PC-9 (cell line): ENCODE measurements around the gene NUFIP2. TPM values are rescaled to one million over a fixed set of nuclear protein-coding genes. Genes with fewer than 3 reads are reported as not detected.

Experiments
- BruUV-seq: library from RNA; stranded (reverse); fragments of 400-500 nt; replicated peaks from 2 replicates; lab custom pipeline; 2021; lab: Mats Ljungman, UMichigan
- CTCF ChIA-PET: fragments of 300-600 bp; sonication (Branson Sonifier 250); formaldehyde crosslinking; loops from one replicate; lab custom pipeline; 2022; ENCODE audit warnings: antibody characterized with exemption; lab: Charles Lee
- POLR2A ChIA-PET: fragments of 300-600 bp; sonication (Branson Sonifier 250); formaldehyde crosslinking; loops from one replicate; lab custom pipeline; 2022; ENCODE audit warnings: antibody characterized with exemption; ENCODE audit not compliant: unreplicated experiment; lab: Charles Lee
- DNase-seq, 2 experiments: peaks; one replicate each; pipeline versions ENCODE4 v3.0.0 to v3.0.0-alpha.2; 2015 to 2022; ENCODE audit warnings: mixed read lengths in 1 of 2
- H2AFZ ChIP-seq: fragments of 200-600 bp; sonication (generic); 2 replicates; pipeline ENCODE4 v1.8.1; 2017; ENCODE audit warnings: antibody characterized with exemption
- H3F3A ChIP-seq: fragments of 200-600 bp; sonication (generic); 2 replicates; pipeline ENCODE4 v1.8.1; 2017; ENCODE audit warnings: antibody characterized with exemption, mild to moderate bottlenecking, low read depth; ENCODE audit not compliant: insufficient read depth
- H3K27ac ChIP-seq: fragments of 200-600 bp; sonication (generic); 2 replicates; pipeline ENCODE4 v1.6.1; 2016; ENCODE audit warnings: mixed run types
- H3K27me3 ChIP-seq: fragments of 200-600 bp; sonication (generic); 2 replicates; pipeline ENCODE4 v1.6.1; 2016; ENCODE audit warnings: low read depth, mixed run types; ENCODE audit not compliant: insufficient read depth
- H3K36me3 ChIP-seq: fragments of 200-600 bp; sonication (generic); 2 replicates; pipeline ENCODE4 v1.6.1; 2016; ENCODE audit warnings: low read depth, mixed run types
- H3K4me1 ChIP-seq: fragments of 200-600 bp; sonication (generic); replicated peaks from 2 replicates; pipeline ENCODE4 v1.6.1; 2016; ENCODE audit warnings: mixed run types; ENCODE audit not compliant: insufficient read depth
- H3K4me2 ChIP-seq: fragments of 200-600 bp; sonication (generic); 2 replicates; pipeline ENCODE4 v1.6.1; 2017; ENCODE audit warnings: mixed run types
- H3K4me3 ChIP-seq: fragments of 200-600 bp; sonication (generic); 2 replicates; pipeline ENCODE4 v1.6.1; 2016; ENCODE audit warnings: mixed run types
- H3K79me2 ChIP-seq: fragments of 200-600 bp; sonication (generic); 2 replicates; pipeline ENCODE4 v1.6.1; 2017; ENCODE audit warnings: low read depth, mixed run types
- H3K9me2 ChIP-seq: fragments of 200-600 bp; sonication (generic); 2 replicates; pipeline ENCODE4 v1.8.1; 2017; ENCODE audit warnings: mild to moderate bottlenecking; ENCODE audit not compliant: insufficient read depth
- H3K9me3 ChIP-seq: fragments of 200-600 bp; sonication (generic); 2 replicates; pipeline ENCODE4 v1.8.1; 2016; ENCODE audit warnings: low read depth; ENCODE audit not compliant: insufficient read depth
- H4K20me1 ChIP-seq: fragments of 200-600 bp; sonication (generic); 2 replicates; pipeline ENCODE4 v1.8.1; 2017; ENCODE audit not compliant: insufficient read depth
- CTCF ChIP-seq: fragments of 200-600 bp; sonication (generic); conservative IDR thresholded peaks from 2 replicates; pipeline ENCODE4 v1.6.1; 2017; ENCODE audit warnings: mixed run types, antibody characterized with exemption, mild to moderate bottlenecking, moderate library complexity
- EZH2 ChIP-seq: fragments of 200-600 bp; sonication (generic); IDR thresholded peaks from 2 replicates; pipeline ENCODE4 v1.8.0; 2017; ENCODE audit warnings: antibody characterized with exemption, low read depth
- intact Hi-C: fragments of 100-400 bp; cut with micrococcal nuclease; formaldehyde crosslinking; loops from one replicate; pipeline ENCODE4 v1.10.0; 2022; ENCODE audit not compliant: unreplicated experiment
- total RNA-seq: library from RNA; stranded (reverse); gene quantifications from 2 replicates; pipeline ENCODE4 v1.2.3, GENCODE V29; 2021

Gene NUFIP2
- total RNA-seq, 1 experiment from 2014 or later = 73.1 TPM

DNA sequence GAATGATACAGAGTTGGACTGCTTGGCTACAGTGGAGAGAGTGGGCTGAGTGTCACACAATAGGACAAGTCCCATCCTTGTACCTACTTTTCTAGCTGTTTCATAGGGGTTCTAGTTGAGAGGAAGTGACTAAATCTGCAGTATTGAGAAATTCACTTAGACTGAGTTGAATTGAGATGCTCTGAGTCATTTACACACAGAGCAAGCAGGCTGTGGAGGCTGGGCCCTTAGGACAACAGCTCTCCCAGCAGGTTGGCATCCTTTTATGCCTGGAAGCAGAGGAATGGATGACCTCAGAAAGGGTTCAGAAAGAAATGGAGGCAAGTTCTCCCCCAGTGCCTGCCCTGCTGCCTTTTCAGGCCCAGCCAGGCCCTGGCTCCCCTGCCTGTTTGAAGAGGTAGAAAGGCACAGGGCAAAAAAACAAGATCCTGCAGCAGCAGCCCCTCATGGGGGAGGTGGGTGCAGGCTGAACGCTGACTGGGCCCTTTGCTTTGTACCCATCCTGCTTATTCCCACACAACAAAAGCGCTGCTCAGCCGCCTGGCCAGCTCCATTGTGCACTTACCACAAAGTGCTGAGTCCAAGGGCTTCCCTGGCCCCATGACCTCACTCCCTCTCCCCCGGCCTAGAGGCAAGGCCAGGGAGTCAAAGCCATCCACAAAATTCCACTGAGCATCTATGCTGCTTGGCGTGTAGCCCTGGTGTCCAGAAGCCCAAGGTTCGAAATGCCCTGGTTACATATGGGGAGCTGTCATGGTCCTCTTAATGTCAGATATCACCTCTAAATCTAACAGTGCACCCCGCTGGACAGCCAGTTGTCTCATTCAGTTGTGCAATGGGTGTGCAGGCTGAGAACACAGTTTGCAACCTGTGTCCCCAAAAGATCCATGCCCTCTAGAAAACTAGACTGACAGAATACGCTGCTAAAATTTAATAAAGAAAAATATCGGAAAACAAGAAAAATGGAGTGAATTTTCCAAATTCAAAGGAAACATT lies 52.7 kb downstream of the NUFIP2 start:
- POLR2A ChIA-PET = interaction anchor here (0.6 to 1.0 kb wide), 5 partner anchors 21 to 94 kb away, joined by 3 to 7 read pairs (median 7); partner anchors contain the start of gene NUFIP2
- H3K4me2 ChIP-seq = peak overlapping the region; percentile 49
- H3K79me2 ChIP-seq = no peaks in the 10 kb centered on the region
- no peaks in the 10 kb centered on the region for H4K20me1 ChIP-seq
- TF ChIP-seq CTCF = no peak
- TF ChIP-seq EZH2 = no peak
- CTCF ChIA-PET = interaction anchor here (1.0 to 1.2 kb wide), 3 partner anchors 9 to 91 kb away, joined by 3 to 6 read pairs (median 4); no protein-coding TSS in a partner anchor
- no peak overlapping the region for H2AFZ ChIP-seq
- H3K4me1 ChIP-seq = peaks cover 47% of the 10 kb centered on the region
- H3K9me2 ChIP-seq = no peaks in the 10 kb centered on the region
- H3K27me3 ChIP-seq = no peaks in the 10 kb centered on the region
- H3K9me3 ChIP-seq = no peaks in the 10 kb centered on the region
- peaks cover 32% of the 10 kb centered on the region for H3F3A ChIP-seq
- H3K4me3 ChIP-seq = no peak overlapping the region
- no peaks in the 10 kb centered on the region for H3K36me3 ChIP-seq
- intact Hi-C loops = loop anchor here (2.0 kb wide), 1 partner anchor 92 kb away; no protein-coding TSS in a partner anchor
- no TSS peak for BruUV-seq
- peak overlapping the region; percentile 73 for H3K27ac ChIP-seq
- DNase-seq = peak; percentile 73 to 97

- no peak for TF ChIP-seq CTCF
- Histone ChIP-seq H3K4me3 (no peak overlapping the region), H3K27me3 (no peaks in the 10 kb centered on the region), H3F3A (peaks cover 32% of the 10 kb centered on the region), H3K27ac (peak overlapping the region; percentile 73), H3K4me2 (peak overlapping the region; percentile 49), H2AFZ (no peak overlapping the region), H3K79me2 (no peaks in the 10 kb centered on the region), H3K9me2 (no peaks in the 10 kb centered on the region), H3K9me3 (no peaks in the 10 kb centered on the region), H3K36me3 (no peaks in the 10 kb centered on the region), H4K20me1 (no peaks in the 10 kb centered on the region), H3K4me1 (peaks cover 47% of the 10 kb centered on the region)
- ChIA-PET CTCF (interaction anchor here (1.0 to 1.2 kb wide), 2 partner anchors 50 to 91 kb away, joined by 4 to 6 read pairs; no protein-coding TSS in a partner anchor), POLR2A (interaction anchor here (0.6 to 1.0 kb wide), 5 partner anchors 24 to 91 kb away, joined by 3 to 15 read pairs (median 7); partner anchors contain the start of gene NUFIP2)
- BruUV-seq = TSS peak; percentile 33
- intact Hi-C loops = loop anchor here (2.0 kb wide), 1 partner anchor 92 kb away; no protein-coding TSS in a partner anchor
- DNase-seq = no peak
Observed at GRCh38 chr17:29240477-29240876, 53.5 kb downstream of the NUFIP2 start.

- no TSS peak for BruUV-seq
- H3F3A ChIP-seq = peaks cover 32% of the 10 kb centered on the region
- peak overlapping the region; percentile 30; the same call in 1 of the 2 replicates for H3K4me2 ChIP-seq
- TF ChIP-seq EZH2 (no peak), CTCF (no peak)
- no peaks in the 10 kb centered on the region for H3K9me3 ChIP-seq
- no peaks in the 10 kb centered on the region for H3K27me3 ChIP-seq
- DNase-seq = no peak
- H3K27ac ChIP-seq = peak overlapping the region; percentile 74
- H4K20me1 ChIP-seq = no peaks in the 10 kb centered on the region
- no peaks in the 10 kb centered on the region for H3K36me3 ChIP-seq
- H3K4me1 ChIP-seq = peaks cover 47% of the 10 kb centered on the region
- ChIA-PET CTCF (interaction anchor here (0.9 kb wide), 1 partner anchor 18 kb away, joined by 3 read pairs; no protein-coding TSS in a partner anchor), POLR2A (interaction anchor here (0.6 kb wide), 3 partner anchors 25 to 62 kb away, joined by 3 to 4 read pairs (median 3); no protein-coding TSS in a partner anchor)
- no peak overlapping the region for H2AFZ ChIP-seq
- H3K79me2 ChIP-seq = no peaks in the 10 kb centered on the region
- no peak overlapping the region for H3K4me3 ChIP-seq
- H3K9me2 ChIP-seq = no peaks in the 10 kb centered on the region
- intact Hi-C loops = no loop called here
Observed at GRCh38 chr17:29238133-29238850, 55.7 kb downstream of the NUFIP2 start.
